Aorta (tissue), 4 donors: ENCODE measurements around the gene TBCD. TPM values are rescaled to one million over a fixed set of nuclear protein-coding genes. Genes with fewer than 3 reads are reported as not detected.

Source experiments
- polyA plus RNA-seq, 2 donors: library from polyadenylated mRNA; stranded (reverse); fragments of 200-250 nt; gene quantifications; one replicate each; pipeline ENCODE4 v1.2.3, GENCODE V29; 2013
- total RNA-seq, 2 donors: library from RNA; stranded (reverse); fragmentation: NEBNext Ultra II Directional; extraction: Animal tissue kit (Norgen Biotek cat#: 25700); gene quantifications; one replicate each; pipeline ENCODE4 v1.2.1, GENCODE V29; 2021
- donor health status: healthy with polysubstance abuse.
- donor health status: Bipolar disorder and iron deficiency.
- donor health status: DM: no; HTN: no; CAD: no.
- donor health status: DM: yes; HTN: yes; CAD: no.

Gene TBCD
- total and polyA plus RNA-seq, 4 donors = 20.0 to 182 (median 111) TPM

Other genes starting within 250 kb of the TBCD start
- 10 to 100 TPM; 52.0 to 58.8 TPM for gene FOXK2, start 232.3 kb upstream of the TBCD start, total RNA-seq
- gene FOXK2, start 232.3 kb upstream of the TBCD start, polyA plus RNA-seq = 10 to 100 TPM; 15.3 to 19.5 TPM
- gene WDR45B, start 103.6 kb upstream of the TBCD start, total RNA-seq = 10 to 100 TPM; 60.4 to 75.4 TPM
- 10 to 100 TPM; 34.7 to 54.4 TPM for gene WDR45B, start 103.6 kb upstream of the TBCD start, polyA plus RNA-seq
- 10 to 100 TPM in 1 of 2 donors, 1 to 10 TPM in 1; 4.5 to 10.7 TPM for gene RAB40B, start 53.4 kb upstream of the TBCD start, total RNA-seq
- 10 to 100 TPM; 11.6 to 19.5 TPM for gene RAB40B, start 53.4 kb upstream of the TBCD start, polyA plus RNA-seq
- 10 to 100 TPM; 18.6 to 26.7 TPM for gene FN3KRP, start 35.4 kb upstream of the TBCD start, total RNA-seq
- 10 to 100 TPM; 25.3 to 35.2 TPM for gene FN3KRP, start 35.4 kb upstream of the TBCD start, polyA plus RNA-seq
- gene FN3K, start 16.4 kb upstream of the TBCD start, total RNA-seq = 10 to 100 TPM; 10.8 to 23.0 TPM
- gene FN3K, start 16.4 kb upstream of the TBCD start, polyA plus RNA-seq = 10 to 100 TPM; 14.0 to 20.9 TPM
- under 1 TPM in 1 of 2 donors, not detected in 1; 0.21 TPM for gene ZNF750, start 88.0 kb downstream of the TBCD start, total RNA-seq
- gene ZNF750, start 88.0 kb downstream of the TBCD start, polyA plus RNA-seq = under 1 TPM in 1 of 2 donors, not detected in 1; 0.10 TPM